K562 (cell line): ENCODE measurements around the gene GRWD1. TPM values are rescaled to one million over a fixed set of nuclear protein-coding genes. Genes with fewer than 3 reads are reported as not detected.

Experiments used
- ATF7 ChIP-seq: fragments of 450-650 bp; IDR thresholded peaks from 2 replicates; pipeline ENCODE4 v1.7.1; 2014; ENCODE audit warnings: mild to moderate bottlenecking, moderate library complexity
- CSDE1 ChIP-seq, 2 experiments: fragments of 450-650 bp; IDR thresholded peaks; 2 replicates each; pipeline ENCODE4 v1.6.1; 2016; ENCODE audit warnings: mild to moderate bottlenecking in 1 of 2
- EWSR1 ChIP-seq: fragments of 450-650 bp; IDR thresholded peaks from 2 replicates; pipeline ENCODE4 v1.6.1; 2018; ENCODE audit warnings: borderline replicate concordance, mild to moderate bottlenecking, low read depth, moderate library complexity; ENCODE audit not compliant: partially characterized antibody
- HMBOX1 ChIP-seq: sonication (generic); IDR thresholded peaks from 2 replicates; pipeline ENCODE4 v1.6.1; 2016
- LEF1 ChIP-seq: fragments of 450-650 bp; IDR thresholded peaks from 2 replicates; pipeline ENCODE4 v1.6.1; 2016; ENCODE audit warnings: mild to moderate bottlenecking
- MAFF ChIP-seq: IDR thresholded peaks from 2 replicates; pipeline ENCODE4 v1.6.1; 2012; ENCODE audit warnings: low read length, improper control_type of control experiment
- MECOM ChIP-seq: fragments of 250-450 bp; sonication (Bioruptor Pico); IDR thresholded peaks from 2 replicates; pipeline ENCODE4 v1.8.0; 2022; ENCODE audit warnings: inconsistent platforms
- MEF2D ChIP-seq: conservative IDR thresholded peaks from 2 replicates; pipeline ENCODE4 v1.6.1; 2016; ENCODE audit warnings: low read depth, missing genetic modification characterization, missing compliant biosample characterization
- MYC ChIP-seq, 2 experiments: fragments of 250-450 bp in 1 of 2; sonication (Bioruptor Pico) in 1 of 2; IDR thresholded peaks; 2 replicates each; pipeline versions ENCODE4 v1.5.1 to v1.6.1; 2012 to 2021; ENCODE audit warnings: low read depth in 2 of 2, borderline replicate concordance in 1 of 2, improper control_type of control experiment in 1 of 2, low read length in 1 of 2, mild to moderate bottlenecking in 1 of 2, moderate library complexity in 1 of 2
- NR1H2 ChIP-seq: sonication (generic); formaldehyde crosslinking; IDR thresholded peaks from 2 replicates; pipeline ENCODE4 v1.4.0; 2020; ENCODE audit warnings: mild to moderate bottlenecking, missing genetic modification reagents
- SP1 ChIP-seq: sonication (generic); formaldehyde crosslinking; IDR thresholded peaks from 2 replicates; pipeline ENCODE4 v1.8.1; 2022; ENCODE audit warnings: mild to moderate bottlenecking, missing genetic modification reagents
- STAT5B ChIP-seq: fragments of 250-450 bp; sonication (Bioruptor Pico); IDR thresholded peaks from 2 replicates; pipeline ENCODE4 v1.8.0; 2021; ENCODE audit warnings: mild to moderate bottlenecking, inconsistent platforms
- TCF15 ChIP-seq: fragments of 250-450 bp; sonication (Bioruptor Pico); IDR thresholded peaks from 2 replicates; pipeline ENCODE4 v1.8.0; 2022; ENCODE audit warnings: moderate library complexity, mild to moderate bottlenecking, inconsistent platforms
- ZC3H11A ChIP-seq: IDR thresholded peaks from 2 replicates; pipeline ENCODE4 v1.6.1; 2012; ENCODE audit warnings: low read depth, low read length, improper control_type of control experiment
- ZNF121 ChIP-seq: sonication (generic); formaldehyde crosslinking; conservative IDR thresholded peaks from 2 replicates; pipeline ENCODE4 v1.8.0; 2022; ENCODE audit warnings: missing genetic modification reagents
- ZNF217 ChIP-seq: sonication (generic); formaldehyde crosslinking; IDR thresholded peaks from 2 replicates; pipeline ENCODE4 v1.8.0; 2022; ENCODE audit warnings: mild to moderate bottlenecking, missing genetic modification reagents
- ZNF224 ChIP-seq: sonication (generic); formaldehyde crosslinking; IDR thresholded peaks from 2 replicates; pipeline ENCODE4 v1.8.0; 2022; ENCODE audit warnings: mild to moderate bottlenecking, missing genetic modification reagents
- ZNF24 ChIP-seq: fragments of 450-650 bp; IDR thresholded peaks from 2 replicates; pipeline ENCODE4 v1.6.1; 2016
- ZNF551 ChIP-seq: fragments of 250-450 bp; sonication (Bioruptor Pico); IDR thresholded peaks from 2 replicates; pipeline ENCODE4 v1.5.0; 2021; ENCODE audit warnings: mild to moderate bottlenecking, moderate library complexity
- polyA plus RNA-seq, 8 experiments: library from polyadenylated mRNA; depleted of rRNA in 4 of 8; stranded (reverse) in 5 of 8; unstranded in 3 of 8; fragments of >200 nt; fragmentation: Nextera tagmentation in 2 of 8; fragmentation: Illumina TruSeq in 1 of 8; extraction: Ambion mirVana in 2 of 8; extraction: Trizol in 1 of 8; gene quantifications; 2 replicates each; pipeline versions ENCODE4 v1.2.1 to v1.2.3, GENCODE V29; 2011 to 2014; ENCODE audit warnings: inconsistent platforms in 1 of 8, missing spikeins in 1 of 8
- total RNA-seq, 7 experiments: library from RNA; depleted of rRNA in 6 of 7; stranded (reverse); fragments of >200 nt in 6 of 7; fragmentation: Illumina TruSeq in 2 of 7; extraction: Trizol in 2 of 7; gene quantifications; 2 replicates each; pipeline versions ENCODE4 v1.2.1 to v1.2.3, GENCODE V29; 2011 to 2021; ENCODE audit warnings: low replicate concordance in 1 of 7
- TF ChIP-seq, protein P1 (sequence below): fragments of 450-650 bp; conservative IDR thresholded peaks from 2 replicates; pipeline ENCODE4 v1.6.1; 2016; ENCODE audit warnings: missing genetic modification characterization, low read depth, mild to moderate bottlenecking, control low read depth, missing compliant biosample characterization
- TF ChIP-seq, protein P2 (sequence below): fragments of 150-350 bp; IDR thresholded peaks from 2 replicates; pipeline ENCODE4 v1.6.1; 2014; ENCODE audit warnings: low read depth, mild to moderate bottlenecking, low read length, borderline replicate concordance
- TF ChIP-seq, protein P3 (sequence below): fragments of 200-800 bp; sonication (Bioruptor generic); IDR thresholded peaks from 2 replicates; pipeline ENCODE4 v1.6.1; 2017; ENCODE audit warnings: missing genetic modification characterization, missing compliant biosample characterization

GRWD1 gene
- total and polyA plus RNA-seq, 9 of the 15 experiments (the other 6 are each of a cell fraction or from before 2014, with no cell fraction given) = 1.5 to 87.2 (median 24.5) TPM

DNA sequence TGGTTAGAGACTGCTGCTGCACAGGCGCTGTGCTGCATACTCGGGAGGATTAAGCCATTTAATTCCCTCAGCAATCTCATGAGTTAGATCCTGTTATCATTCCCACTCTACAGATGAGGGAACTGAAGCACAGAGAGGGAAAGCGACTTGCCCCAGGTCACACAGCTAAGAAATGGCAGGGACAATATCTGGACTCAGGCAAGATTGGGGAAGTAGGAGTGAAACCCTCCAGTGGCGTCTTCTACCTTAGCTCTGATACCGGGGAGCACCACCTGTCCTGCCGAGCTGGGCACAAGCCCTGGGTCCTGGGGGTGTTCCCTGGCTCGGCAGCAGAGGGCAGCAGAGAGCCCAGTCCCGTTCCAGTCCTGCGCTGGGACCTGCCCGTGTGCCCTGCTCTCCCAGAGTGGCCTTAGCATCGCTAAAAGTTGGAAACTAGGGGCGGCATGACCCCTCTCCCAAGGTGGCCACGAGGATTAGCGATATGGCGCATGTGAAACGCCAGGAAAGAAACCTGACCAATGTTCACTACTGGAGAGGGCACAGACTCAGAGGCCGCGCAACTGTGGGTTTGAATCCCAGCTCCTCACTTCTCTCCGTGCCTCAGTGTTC is 43.9 kb downstream of the GRWD1 start (continued):
- TF ChIP-seq LEF1 (no peak), ZNF24 (no peak), ZNF217 (CRISPR knock-in tag) (no peak), MAFF (no peak), MECOM (no peak), EWSR1 (no peak), CSDE1 (IDR thresholded peaks at IDR 0.05) (no peak), MEF2D (no peak), TCF15 (no peak), SP1 (CRISPR knock-in tag) (peak; percentile 71), HMBOX1 (no peak), ATF7 (no peak), MYC (IDR thresholded peaks at IDR 0.05; ENCODE audit: low read depth, low read length) (no peak), MYC (CRISPR knock-in tag; IDR thresholded peaks at IDR 0.05; ENCODE audit: borderline replicate concordance, low read depth) (no peak), STAT5B (CRISPR knock-in tag) (no peak), ZC3H11A (no peak), NR1H2 (no peak), ZNF551 (no peak), ZNF121 (CRISPR knock-in tag) (no peak), ZNF224 (CRISPR knock-in tag) (no peak)
- TF ChIP-seq, protein P1, sequence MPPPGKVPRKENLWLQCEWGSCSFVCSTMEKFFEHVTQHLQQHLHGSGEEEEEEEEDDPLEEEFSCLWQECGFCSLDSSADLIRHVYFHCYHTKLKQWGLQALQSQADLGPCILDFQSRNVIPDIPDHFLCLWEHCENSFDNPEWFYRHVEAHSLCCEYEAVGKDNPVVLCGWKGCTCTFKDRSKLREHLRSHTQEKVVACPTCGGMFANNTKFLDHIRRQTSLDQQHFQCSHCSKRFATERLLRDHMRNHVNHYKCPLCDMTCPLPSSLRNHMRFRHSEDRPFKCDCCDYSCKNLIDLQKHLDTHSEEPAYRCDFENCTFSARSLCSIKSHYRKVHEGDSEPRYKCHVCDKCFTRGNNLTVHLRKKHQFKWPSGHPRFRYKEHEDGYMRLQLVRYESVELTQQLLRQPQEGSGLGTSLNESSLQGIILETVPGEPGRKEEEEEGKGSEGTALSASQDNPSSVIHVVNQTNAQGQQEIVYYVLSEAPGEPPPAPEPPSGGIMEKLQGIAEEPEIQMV (tag) = no peak
- TF ChIP-seq, protein P2, sequence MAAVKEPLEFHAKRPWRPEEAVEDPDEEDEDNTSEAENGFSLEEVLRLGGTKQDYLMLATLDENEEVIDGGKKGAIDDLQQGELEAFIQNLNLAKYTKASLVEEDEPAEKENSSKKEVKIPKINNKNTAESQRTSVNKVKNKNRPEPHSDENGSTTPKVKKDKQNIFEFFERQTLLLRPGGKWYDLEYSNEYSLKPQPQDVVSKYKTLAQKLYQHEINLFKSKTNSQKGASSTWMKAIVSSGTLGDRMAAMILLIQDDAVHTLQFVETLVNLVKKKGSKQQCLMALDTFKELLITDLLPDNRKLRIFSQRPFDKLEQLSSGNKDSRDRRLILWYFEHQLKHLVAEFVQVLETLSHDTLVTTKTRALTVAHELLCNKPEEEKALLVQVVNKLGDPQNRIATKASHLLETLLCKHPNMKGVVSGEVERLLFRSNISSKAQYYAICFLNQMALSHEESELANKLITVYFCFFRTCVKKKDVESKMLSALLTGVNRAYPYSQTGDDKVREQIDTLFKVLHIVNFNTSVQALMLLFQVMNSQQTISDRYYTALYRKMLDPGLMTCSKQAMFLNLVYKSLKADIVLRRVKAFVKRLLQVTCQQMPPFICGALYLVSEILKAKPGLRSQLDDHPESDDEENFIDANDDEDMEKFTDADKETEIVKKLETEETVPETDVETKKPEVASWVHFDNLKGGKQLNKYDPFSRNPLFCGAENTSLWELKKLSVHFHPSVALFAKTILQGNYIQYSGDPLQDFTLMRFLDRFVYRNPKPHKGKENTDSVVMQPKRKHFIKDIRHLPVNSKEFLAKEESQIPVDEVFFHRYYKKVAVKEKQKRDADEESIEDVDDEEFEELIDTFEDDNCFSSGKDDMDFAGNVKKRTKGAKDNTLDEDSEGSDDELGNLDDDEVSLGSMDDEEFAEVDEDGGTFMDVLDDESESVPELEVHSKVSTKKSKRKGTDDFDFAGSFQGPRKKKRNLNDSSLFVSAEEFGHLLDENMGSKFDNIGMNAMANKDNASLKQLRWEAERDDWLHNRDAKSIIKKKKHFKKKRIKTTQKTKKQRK = no peak
- TF ChIP-seq, protein P3, sequence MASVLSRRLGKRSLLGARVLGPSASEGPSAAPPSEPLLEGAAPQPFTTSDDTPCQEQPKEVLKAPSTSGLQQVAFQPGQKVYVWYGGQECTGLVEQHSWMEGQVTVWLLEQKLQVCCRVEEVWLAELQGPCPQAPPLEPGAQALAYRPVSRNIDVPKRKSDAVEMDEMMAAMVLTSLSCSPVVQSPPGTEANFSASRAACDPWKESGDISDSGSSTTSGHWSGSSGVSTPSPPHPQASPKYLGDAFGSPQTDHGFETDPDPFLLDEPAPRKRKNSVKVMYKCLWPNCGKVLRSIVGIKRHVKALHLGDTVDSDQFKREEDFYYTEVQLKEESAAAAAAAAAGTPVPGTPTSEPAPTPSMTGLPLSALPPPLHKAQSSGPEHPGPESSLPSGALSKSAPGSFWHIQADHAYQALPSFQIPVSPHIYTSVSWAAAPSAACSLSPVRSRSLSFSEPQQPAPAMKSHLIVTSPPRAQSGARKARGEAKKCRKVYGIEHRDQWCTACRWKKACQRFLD (CRISPR knock-in tag) = no peak
